Epithelial cell of prostate (primary cell): ENCODE measurements around the gene FRMD4A.

ENCODE experiments used
- DNase-seq: peaks from one replicate; pipeline ENCODE4 v3.0.0-alpha.2; 2011; ENCODE audit warnings: low read depth, low spot score
- H3K27ac ChIP-seq: fragments of 450-650 bp; 2 replicates; pipeline ENCODE4 v1.5.1; 2017; ENCODE audit warnings: mild to moderate bottlenecking

Gene FRMD4A

DNA sequence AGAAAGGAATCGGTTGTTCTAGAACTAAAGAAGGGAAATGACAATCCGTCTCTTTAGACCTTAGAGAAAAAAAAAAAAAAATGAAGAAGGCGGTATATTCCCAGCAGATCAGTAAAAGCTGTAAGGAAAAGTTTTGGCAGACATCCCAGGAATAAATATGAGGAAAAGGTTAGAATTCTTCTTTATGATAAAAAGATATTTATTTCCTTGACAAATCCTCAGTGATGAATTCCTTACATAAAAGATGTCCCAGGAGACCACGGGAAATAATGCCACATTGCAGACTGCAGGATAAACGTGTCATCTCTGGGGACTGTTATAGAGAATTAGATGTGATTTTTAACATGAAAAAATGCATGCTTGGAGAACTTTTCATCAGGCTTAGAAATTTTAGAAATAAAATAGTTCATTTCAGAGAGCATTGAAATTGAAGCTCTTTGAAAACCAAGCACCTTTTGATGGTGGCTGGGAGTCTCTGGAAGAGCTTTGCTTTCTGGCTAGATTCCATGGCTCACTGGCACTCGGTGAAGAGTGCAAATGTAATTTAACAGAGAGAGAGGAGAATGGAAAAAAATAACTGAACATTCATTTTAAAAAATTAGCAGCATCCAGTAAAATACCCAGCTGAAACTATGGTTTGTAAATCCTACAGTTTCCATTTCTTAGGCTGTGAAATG lies 645.8 kb downstream of the FRMD4A start:
- peak overlapping the region; percentile 54 for H3K27ac ChIP-seq
- DNase-seq: no peak

DNA sequence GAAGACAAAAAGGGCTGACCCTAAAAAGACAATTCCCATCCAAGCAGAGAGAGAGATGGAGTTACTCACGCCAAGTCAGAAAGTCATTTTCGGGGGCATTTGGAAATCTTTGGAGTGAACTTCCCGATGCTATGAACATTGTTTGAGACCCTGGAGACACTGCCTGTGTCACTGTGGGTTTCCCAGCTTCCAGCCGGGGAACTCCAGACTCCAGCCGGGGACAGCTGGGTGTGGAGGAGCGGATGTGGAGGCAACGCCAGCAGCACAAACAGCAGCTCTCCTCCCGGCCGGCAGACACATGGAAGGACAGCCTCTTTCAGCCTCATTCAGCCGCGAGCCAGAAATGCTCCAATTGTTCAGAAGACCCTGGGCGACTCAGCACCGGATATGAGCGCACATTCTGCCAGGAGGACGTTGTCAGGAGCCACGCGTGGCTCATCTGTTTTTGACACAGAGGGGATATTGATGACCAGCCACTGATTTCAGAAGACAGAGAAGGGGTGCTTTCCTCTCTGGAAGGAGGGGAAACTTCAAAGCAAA lies 646.4 kb downstream of the FRMD4A start:
- no peak for DNase-seq
- H3K27ac ChIP-seq: peak overlapping the region; percentile 5

DNA sequence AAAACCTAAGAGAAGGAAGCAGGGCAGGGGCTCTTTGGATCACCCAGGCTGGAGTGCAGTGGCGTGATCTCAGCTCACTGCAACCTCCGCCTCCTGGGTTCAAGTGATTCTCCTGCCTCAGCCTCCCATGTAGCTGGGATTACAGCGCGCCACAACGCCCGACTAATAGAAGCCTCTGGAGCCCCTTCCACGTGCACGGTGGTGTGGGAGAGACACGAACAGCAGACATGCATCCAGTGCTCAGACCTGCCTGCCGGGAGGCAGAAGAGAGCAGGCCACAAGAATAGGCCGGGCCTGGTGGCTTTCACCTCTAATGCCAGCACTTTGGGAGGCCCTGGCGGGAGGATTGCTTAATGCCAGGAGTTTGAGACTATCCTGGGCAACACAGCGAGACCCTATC lies 647.7 kb downstream of the FRMD4A start:
- H3K27ac ChIP-seq: no peak overlapping the region
- no peak for DNase-seq

DNA sequence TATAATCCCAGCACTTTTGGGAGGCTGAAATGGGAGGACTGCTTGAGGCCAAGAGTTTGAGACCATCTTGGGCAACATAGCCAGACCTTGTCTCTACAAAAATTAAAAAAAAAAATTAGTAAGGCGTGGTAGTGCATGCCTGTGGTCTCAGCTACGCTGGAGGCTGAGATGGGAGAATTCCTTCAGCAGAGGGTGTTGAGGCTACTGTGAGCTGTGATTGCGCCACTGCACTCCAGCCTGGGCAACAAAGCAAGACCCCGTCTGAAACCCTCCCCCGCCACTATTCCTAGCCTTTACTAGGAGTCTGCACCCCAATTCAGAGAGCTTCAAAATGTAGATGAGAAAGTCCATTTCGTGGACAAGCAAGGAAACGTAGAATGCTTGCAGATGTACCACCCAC lies 648.8 kb downstream of the FRMD4A start:
- DNase-seq: no peak
- H3K27ac ChIP-seq: no peak overlapping the region

DNA sequence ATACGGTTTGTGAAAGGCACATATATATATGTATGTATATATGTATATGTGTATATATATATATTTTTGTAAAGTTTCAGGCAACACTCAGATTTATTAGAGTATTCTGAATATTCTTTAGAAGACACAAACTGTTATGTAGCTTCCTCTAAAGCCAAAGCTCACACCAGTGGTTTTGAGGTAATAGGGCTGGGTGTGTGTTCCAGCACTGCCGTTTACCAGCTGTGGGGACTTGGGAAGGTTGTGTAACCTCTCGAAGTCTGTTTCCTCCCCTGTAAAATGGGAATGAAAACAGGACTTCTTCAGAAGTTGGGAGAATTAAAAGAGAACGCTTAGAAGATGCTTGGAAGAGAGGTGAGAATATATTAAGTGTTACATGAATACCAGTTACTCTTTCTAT lies 649.2 kb downstream of the FRMD4A start:
- no peak overlapping the region for H3K27ac ChIP-seq
- DNase-seq: no peak

DNA sequence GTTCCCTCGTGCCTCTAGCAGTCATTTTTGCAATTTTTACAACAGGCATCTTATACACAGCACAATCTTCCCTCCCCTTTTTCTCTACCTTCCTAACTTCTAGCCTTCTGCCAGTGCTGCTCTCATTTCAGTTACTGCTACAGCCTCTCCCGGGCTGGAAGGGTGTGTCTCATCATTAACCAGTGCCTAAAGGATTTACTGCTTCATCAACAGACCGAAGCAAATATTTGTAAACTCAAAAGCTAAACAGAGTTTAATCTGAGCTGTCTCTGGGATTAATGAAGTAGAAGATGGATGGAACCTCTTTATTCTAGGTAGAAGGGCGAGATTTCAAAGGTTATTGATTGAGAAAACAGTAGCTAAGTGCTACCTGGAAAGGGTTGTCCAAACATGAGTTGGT lies 649.6 kb downstream of the FRMD4A start:
- no peak for DNase-seq
- no peak overlapping the region for H3K27ac ChIP-seq

DNA sequence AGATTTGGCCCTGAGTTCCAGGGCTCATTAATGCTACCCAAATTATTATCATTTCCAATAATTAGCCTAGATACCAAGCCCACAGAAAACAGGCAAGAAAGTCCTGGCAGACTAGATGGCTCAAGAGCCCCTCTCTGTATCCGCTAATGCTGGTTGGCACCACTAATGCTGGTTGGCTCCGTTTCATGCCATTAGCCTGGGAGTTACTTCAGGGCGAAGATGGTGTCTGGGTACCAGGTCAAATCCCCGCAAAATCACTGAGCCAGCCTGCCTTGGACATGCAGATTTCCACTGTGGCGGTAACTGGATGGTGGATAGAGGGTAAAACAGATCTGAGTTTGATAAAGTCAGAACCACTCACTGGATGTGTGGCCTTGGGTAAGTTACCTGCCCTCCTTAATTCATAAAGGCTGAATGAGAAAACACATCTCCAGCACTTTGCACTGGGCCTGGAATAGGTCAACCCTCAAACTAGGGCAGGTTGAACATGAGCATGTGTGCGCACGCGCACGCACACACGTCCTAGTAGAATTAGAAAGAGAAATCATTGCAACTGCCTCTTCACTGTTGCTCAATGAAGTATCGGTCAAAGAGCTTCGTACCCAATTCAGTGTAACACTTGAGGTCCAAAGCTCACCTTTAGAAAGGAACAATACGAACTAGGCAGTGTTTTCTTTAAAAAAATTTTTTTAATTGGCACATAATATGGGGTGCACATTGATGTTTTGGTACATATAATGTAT lies 652.5 kb downstream of the FRMD4A start:
- H3K27ac ChIP-seq: no peak overlapping the region
- DNase-seq: no peak

DNA sequence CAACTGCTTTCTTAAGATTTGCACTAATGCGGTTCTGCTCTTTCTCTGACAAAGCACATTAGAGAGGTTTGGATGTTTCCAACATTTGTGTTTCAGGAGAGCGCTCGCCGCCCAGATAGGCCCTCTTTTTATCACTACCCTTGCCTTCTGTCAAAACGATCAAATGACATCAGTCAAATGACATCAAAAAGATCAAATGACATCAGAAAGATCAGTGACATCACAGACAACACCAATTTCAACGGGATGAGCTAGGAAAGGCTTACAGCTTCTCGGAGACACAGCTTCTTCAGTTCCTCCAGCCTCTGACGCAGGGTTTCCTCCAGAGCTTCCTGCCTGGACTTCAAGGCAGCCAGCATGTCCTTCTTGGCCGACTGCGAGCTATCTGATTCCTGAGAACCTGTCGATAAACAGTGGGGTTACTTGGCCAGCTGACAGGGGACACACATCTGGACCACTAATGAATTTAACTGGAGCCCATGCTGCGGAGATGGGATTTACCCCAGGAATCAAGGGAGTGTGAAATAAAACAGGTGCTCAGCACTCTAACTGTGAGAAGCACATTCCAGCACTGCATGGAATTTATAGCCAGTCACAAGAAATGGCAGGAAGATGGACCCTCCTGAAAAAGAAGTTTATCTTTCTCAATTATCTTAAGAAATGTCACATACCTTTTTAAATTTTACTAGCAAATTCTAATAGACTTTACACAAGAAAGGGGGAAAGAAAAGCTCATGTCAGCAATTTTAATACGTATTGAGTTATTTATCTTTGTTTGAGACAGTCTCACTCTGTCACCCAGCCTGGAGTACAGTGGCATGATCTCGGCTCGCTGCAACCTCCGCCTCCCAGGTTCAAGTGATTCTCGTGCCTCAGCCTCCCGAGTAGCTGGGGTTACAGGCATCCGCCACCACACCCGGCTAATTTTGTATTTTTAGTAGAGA lies 655.8 kb downstream of the FRMD4A start:
- DNase-seq: no peak
- H3K27ac ChIP-seq: no peak overlapping the region

DNA sequence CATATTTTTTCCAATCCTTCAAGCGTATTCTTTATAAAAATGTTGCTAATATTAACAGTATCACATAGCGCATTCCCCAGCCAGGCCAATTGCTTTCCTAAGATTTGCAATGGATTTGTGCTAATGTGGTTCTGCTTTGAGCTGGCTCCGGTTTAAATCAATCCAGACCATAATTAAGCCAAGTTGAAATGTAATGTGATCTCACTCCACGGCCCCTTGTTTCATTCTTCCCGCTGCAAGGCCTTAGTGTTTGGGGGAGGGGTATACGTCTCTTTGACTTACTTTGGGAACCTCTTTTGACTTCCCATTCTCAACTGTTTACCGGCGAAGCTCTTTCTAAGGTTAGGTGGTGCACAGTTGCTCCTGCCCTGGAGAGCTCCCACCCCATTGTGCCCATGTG lies 657.6 kb downstream of the FRMD4A start:
- DNase-seq: no peak
- no peak overlapping the region for H3K27ac ChIP-seq

DNA sequence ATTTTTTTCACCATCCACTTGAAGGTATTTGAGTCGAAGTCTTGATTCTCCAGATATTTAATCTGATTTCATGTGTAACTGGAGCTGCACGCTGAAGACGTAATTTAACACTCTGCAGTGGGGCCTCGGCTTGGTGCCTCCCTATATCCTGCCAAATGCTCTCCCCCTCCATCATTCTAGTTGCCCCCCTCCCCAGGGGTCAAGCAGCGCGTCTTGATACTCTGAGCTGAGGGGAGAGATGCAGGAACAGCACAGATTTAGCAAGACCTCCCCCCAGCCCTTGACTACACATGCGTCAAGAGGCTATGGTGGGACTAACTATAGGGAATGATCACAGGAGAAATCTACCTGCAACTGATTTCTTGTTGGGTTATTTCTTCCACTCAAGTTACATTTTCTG lies 658.2 kb downstream of the FRMD4A start:
- DNase-seq: no peak
- H3K27ac ChIP-seq: no peak overlapping the region

DNA sequence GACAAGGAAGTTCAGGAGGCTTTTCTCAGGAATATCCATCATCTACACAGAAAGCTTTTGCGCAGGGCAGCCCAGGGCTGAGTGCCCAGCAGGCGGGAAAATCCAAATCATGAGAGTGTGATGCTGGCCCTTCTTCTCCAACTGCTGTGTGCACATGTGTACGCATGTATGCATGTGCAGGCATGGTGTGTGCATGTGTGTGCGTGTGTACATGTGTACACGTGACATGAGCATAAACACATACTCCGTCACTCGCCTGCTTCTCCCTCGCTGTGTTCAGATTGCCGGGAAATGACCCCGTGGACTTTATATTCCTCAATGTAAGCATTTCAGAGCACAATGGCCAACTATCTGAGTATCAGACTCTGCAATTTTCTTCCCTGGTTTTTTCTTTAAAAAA lies 658.8 kb downstream of the FRMD4A start:
- H3K27ac ChIP-seq: no peak overlapping the region
- DNase-seq: no peak

DNA sequence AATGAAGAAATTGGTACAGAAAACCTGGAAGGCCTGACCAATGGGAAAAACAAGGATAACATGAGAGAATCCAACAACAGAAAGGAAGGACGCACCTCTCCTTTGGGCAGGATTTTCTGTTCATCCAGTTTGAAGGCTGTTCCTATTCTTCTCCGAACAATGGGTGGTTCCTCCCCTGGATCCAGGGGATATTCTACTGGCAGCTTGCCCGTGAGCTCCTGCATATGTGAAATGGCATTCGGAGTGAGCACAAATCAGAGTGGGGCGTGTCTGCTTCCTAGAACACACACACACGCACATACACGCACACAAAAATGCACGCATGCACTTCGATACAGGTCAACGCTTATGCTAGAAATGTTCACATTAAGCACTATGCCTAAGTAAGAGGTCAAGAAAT lies 660.4 kb downstream of the FRMD4A start:
- no peak overlapping the region for H3K27ac ChIP-seq
- no peak for DNase-seq

DNA sequence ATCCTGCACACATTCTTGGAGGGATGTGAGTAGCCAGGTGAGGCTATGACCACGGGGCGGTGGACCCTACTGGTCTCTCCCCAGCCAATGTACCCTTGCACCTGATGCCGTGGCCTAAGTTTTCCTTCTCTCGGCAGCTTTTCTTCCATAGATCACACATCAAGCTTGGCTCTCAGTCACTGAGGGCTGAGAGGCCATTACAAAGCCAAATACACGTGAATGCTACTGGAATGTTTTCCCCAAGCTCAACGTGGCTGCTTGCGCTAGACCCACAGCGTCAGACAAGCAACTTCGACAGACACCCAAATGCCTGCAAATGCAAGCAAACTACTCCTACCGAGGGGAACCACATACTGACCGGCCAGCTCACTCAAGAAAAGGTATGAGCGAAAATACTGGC lies 660.8 kb downstream of the FRMD4A start:
- no peak for DNase-seq
- no peak overlapping the region for H3K27ac ChIP-seq

DNA sequence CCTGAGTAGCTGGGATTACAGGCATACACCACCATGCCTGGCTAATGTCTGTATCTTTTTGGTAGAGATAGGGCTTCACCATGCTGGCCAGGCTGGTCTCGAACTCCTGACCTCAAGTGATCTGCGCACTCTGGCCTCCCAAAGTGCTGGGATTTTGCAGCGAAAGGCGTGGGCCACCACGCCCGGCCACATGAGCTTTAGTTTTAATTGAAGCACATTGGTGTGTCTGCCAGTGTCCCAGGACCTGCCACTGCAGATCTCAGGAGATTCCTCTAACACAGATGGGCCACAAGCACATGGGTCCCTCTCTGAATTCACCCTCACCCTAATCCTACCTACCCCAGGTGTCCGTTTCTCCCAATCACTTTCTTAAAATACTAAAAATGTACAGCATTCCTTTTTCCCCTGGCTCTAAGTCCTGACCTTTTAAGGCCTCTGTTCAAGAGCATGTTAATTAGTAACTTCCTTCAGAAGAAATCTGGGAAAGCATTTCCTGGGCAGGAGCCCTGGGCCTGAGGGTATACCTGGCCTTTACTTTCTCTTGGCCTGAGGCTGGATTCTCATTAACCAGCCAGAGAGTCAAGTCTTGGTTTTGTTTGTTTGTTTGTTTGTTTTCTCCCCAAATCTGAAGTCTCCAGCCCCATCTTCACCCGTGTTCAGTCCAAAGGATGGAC lies 661.4 kb downstream of the FRMD4A start:
- no peak overlapping the region for H3K27ac ChIP-seq

DNA sequence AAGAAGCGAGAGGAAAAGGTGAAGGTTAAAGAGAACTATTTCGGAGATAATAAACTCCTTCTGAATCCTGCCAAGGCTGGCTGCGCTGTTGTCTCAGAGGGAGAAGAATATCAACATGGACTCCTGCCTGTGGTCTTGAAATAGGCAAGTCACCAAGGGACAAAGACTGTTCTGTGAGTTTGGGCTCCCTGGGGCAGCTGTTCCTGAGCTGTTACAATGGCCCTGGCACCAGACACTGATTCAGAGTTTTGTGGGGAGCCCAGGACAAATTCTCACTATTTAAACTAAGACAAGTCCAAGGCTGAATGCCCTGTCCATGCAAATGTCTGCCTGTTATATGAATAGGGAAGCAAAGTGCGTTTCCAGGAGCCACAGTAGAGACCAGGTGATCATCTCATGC lies 662.6 kb downstream of the FRMD4A start:
- no peak overlapping the region for H3K27ac ChIP-seq
- no peak for DNase-seq

More for the DNA sequence above, 661.4 kb downstream of the FRMD4A start:
- DNase-seq: no peak

DNA sequence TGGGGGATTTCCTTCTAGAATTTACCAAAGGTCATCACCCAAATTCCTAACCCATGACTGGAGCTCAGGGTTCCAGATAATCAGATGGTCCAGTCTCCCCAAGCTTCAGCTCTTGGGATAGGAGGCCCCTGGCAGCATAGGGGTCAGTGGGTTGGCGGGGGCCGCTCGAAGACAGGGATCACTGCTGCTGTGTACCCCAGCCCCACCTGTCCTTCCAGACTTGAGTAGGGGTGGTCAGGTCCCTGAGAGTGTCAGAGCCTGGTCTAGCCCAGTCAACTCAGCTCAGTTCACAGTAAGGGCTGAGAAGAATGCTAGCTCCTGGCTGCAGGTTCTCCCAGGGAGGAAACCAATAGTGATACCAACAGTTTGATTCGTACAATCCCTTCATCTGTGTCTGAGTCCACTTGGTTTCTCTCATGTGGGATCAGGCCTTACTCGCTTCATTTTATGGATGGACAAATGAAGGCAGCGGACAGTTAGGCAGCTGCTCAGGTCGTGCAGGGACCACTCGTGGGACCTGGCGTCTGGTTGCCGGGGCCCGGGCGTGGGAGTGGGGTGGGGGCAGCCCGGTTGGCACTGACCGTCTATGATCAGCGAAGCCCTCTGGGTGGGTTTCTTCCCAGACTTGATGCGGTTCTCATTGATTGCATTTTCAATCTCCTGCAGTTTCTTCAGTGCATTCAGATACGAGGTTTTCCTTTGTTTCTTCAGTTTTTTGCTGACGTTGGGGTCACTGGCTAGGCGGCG lies 665.0 kb downstream of the FRMD4A start:
- DNase-seq: no peak
- H3K27ac ChIP-seq: no peak overlapping the region

DNA sequence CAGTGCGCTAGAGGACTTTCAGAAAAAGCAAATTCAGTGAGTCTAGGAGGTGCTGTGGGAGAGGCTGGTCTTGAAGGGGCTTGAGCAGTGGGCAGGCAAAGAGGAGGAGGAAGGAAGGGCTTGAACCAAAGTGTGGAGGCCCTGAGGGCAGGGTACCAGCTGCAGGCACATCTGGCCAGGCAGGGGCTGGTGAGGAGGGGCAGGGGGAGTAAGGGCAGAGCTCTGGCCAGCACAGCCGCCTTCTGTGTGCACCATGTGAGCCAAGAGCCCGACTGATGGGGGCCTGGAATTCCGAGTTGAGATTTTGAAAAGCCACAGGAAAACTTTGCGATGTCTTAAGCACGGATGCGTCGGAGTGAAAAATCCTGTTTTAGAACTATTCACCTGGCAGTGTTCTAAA lies 669.5 kb downstream of the FRMD4A start:
- peak overlapping the region; percentile 75 for H3K27ac ChIP-seq
- DNase-seq: no peak

DNA sequence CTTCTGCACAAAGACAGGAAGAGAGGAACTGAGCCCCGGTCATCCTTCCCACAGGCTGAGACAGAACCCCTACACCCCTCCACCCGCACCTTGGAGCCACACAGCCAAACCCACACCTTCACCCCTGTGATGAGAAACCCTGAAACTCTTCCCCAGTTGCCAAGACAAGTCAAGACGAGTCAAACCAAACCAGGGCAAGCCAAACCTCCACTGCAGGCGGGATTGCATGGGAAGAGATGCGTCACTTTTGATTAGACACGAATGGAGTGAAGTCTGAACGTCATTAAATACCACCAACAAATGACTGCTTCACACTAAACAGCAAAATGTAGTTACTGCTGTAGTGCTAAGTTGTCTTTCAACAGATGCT lies 670.2 kb downstream of the FRMD4A start:
- peak; percentile 91 for DNase-seq
- H3K27ac ChIP-seq: peak overlapping the region; percentile 75

DNA sequence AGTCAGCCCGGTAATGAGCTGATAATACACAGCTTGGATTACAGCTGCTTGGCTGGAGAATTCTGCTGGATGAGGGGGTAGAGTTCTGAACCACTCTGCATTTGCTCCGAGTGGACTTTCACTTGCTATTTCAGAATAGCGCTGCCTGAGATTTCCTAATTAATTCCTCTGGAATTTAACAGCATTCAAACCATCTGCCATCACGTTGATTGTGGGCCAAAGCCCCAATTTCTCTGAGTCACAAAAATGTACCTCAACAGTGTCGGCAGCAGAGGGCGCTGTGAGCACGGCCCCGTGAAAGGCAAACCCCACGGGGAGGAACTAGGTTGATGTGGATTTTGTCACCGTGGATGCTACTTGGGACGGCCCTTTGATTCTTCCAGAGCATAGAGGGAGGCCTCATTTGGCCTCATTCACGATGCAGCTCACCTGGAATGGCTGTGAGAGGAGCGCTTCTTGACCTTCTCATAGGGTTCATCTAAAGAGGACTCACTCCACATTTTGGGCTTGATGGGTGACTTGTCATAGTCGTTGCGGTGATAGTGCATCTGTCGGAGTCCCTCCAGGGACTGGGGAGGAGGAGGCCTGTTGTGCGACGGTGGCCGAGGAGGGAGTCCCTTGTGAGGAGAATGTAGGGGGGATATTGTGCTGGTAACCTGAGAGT lies 670.7 kb downstream of the FRMD4A start:
- H3K27ac ChIP-seq: peak overlapping the region; percentile 75
- peak; percentile 14 for DNase-seq
